HG02840 (cell line): Measurements from ENCODE around the gene FOXA1.

Experiments
- ATAC-seq: cut with Tn5 transposase; IDR thresholded peaks from one replicate; pipeline ENCODE4 v1.9.1; 2021; ENCODE audit warnings: mild to moderate bottlenecking, moderate library complexity, moderate number of reproducible peaks; ENCODE audit not compliant: unreplicated experiment, low FRiP score

FOXA1 gene

DNA sequence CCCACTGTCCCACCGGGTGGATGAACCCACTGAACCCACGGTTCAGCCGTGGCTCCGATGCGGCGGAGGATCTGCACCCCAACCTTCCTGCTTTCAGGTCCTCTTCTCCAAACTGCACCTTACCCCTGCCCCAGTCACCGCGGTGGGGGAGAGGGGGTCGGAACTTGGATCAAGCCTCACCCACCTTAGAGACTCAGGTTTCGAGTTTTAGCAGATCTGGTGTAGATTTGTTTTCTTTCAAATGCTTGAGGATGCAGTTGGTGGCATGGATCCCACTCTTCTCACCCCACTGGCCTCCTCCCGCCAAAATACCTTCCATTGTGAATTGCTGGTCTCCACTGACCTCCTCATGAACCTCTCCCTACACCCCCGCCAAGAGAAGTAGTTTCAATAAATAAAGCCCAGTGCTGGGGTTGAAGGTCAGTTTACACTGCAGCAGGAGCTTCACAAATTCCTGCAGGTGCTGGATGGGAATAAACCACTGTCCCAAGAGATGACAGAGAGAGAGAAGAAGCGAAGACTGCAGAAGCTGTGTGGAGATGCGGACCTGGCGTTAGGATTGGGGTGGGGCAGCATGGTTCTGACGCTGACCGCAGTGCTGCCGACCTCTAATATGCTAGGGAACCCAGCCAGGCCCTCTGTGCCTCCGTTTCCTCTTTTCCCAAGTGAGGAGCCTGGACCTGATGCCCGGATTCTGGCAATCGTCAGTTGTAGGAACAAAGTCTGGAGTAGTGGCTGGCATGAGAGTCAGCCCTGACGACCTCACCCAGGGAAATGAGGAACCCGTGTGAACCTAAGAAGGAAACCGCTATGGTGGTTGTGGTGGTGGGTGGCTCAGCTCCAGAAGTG lies 7.8 kb upstream of the FOXA1 start:
- no peak for ATAC-seq

DNA sequence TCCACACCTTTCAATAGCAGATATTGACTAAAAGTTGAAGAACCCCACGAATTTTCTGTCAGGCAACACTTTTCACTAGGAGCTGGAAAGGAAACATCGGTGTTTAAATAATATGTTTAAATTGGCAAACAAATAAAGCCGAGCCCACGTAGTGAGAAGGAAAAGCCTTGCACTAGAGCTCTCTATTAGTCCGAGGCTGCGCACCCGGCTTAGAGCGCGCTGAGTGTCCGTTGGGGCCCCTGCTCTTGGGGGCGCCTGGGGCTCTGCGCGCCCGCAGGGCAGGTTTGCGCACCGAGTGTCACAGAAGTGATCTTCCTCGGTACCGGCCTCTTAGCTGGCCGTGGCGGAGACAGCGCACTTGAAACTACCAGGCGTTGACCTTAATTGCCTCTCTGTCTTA lies 6.8 kb upstream of the FOXA1 start:
- no peak for ATAC-seq

DNA sequence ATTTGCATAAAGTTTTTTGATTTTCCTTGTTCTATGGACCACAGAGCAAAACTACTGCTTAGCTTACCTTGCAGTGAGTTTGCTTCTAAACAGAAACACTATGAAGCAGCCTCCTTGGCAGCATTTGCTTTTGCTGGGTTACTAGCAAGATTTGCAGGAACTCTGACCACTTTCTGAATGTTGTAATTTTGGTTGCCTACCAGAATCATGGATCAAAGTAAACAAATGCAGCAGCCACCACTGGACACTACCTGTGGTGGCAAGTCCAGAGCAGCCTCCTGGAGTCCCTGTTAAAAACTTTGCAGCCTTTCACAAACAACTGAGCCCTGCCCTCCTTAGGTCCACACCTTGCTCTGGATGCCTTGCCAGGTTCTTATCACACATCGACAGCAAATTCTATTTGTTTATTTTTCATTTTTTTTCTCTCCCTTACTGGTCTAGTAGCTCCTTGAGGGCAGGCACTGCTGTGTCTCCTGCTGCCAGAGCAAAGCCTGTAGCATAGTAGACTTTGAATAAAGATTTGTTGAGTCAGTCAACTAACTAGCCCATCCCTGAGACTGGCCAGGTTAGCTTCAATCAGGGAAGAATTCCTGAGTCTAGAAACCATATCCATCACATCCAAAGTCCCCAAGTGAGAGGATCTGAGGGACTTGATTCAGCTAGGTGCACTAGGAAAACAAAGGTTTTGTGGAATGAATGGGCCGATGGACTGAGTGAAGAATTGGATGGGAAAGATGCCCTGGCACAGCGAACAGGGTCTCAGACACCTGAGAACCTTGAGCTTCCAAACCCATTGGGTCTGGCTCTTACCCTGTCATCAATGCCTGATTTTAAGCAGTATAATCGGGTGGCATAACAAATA lies 6.1 kb upstream of the FOXA1 start:
- no peak for ATAC-seq

DNA sequence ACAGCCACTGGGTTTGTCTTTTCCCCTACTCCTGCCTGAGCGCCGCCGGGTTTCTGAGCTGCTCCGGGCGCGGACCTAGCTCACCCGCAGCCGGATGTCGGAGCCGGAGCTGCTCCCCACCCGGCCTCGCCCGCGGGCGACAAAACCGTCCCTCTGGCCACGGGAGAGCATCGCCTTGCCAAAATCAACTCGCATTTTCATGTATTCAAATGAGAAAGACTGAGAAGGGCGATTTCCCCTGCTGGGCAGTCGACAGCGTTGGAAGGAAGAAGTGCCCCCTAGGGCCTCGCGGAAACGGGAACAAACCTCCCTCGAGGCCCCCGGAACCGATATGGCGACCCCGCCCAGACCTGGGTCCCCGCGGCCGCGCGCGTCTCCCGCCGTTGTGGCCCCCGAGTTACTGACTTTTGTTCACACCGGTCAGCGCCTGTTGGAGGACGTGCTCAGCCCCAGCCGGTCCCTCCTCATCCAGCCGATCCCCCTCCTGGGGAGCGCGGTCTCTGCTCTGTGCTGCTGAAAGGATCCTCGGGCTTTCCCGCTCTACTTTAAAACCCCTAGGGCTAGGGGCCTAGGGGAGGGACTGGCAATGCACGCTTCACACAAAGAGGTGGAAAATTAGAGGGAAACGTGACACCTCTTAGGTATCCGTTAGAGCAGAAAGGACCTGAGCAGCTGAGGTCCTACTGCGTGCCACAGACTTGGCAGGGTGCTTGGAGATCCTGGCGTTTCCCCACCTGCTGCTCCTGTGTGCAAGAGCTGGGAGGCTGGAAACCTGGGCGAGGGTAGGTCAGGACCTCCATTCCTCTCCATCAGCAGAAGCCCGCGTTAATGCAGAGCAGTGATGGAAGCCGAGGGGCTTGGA lies 4.7 kb upstream of the FOXA1 start:
- no peak for ATAC-seq

DNA sequence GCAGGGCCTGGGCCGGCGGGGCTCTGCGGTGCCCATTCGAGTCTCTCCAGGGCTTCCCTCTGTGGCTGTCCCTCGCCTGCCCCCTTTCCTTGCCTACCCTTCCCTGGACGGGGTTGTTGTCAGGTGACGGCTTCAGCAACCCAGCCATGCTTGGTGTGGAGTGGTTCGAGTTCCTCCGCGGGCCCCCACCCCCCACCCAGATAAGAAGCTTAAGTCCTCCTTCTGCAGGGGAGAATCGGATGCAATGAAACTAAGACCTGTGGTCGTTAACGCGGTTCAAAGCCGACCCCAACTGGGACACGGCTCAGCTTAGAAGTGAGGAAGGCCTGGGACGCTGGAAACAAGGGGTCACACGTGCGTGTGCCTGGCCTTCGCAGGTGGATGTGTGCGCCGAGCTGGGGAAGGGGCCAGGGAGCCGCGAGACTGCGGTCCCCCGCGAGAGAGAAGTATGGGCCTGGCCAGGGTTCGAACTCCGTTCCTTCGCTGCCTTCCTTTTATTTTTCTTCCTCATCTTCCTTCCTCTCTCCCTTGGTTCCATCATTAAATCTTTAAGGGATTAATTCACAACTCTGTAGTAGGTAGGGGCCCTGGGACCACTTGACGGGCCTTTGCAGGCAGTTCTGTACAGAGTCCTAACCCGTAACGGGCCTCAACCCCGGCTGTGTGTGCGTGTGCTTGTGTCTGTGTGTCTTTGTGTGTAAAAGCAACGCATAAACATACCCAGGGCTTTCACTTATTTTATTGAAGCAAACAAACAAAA lies 3.9 kb upstream of the FOXA1 start:
- no peak for ATAC-seq

DNA sequence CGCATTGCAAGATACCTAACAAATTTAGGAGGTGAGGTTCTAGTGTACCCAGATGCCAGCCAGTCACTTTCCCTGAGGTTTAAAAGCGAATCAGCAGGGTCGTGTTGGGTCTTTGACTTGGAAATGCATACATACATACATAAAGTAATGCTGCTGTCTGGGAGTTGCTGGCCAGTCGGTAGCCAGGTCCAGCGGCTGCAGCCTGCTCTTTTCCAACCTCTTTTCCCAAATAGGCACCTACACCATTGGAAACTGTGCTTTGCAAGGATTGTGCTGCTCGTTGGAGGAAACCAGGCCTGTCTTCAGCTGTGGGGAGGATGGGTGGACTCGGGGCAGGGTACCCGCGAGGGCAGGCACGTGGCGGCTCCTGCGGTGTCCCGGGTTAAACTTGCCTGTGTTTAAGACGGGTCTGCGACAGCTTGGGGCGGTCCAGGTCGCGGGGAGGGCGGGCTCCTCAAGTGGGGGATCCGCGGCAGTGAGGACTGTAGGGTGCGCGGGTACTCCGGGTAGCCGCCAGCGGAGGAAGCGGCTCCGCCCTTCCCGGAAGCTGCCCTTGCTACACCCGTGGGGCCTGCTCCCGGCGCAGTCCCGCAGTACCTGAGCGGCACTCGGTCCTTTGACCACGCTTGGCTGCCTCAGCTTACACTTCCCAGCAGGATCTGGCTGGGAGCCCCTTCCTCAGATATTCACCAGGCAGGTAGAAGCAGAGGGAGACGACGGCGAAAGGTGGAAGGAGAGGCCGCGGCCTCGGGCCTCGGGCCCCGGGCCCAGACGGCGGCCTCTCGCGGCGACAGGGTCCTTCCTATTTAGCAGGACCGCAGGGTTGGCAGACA lies 3.1 kb upstream of the FOXA1 start:
- no peak for ATAC-seq

DNA sequence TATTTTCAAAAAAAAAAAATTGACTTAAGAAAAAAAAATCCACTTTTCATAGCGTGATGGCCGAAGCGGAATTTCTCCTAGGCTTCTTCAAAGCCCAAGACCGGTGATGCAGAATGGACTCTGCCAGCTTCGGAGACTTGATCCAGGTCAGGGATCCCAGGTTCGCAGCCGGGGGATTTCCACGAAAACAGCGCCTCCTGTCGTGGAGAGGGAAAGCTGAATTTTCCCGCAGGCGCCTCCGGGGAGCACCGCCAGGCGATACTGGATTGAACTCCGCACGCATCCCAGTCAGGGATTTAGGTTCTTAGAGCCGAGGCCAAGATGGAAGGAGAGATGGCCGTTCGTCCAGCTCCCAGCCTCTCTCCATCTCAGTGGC lies 2.5 kb upstream of the FOXA1 start:
- ATAC-seq, result no peak

DNA sequence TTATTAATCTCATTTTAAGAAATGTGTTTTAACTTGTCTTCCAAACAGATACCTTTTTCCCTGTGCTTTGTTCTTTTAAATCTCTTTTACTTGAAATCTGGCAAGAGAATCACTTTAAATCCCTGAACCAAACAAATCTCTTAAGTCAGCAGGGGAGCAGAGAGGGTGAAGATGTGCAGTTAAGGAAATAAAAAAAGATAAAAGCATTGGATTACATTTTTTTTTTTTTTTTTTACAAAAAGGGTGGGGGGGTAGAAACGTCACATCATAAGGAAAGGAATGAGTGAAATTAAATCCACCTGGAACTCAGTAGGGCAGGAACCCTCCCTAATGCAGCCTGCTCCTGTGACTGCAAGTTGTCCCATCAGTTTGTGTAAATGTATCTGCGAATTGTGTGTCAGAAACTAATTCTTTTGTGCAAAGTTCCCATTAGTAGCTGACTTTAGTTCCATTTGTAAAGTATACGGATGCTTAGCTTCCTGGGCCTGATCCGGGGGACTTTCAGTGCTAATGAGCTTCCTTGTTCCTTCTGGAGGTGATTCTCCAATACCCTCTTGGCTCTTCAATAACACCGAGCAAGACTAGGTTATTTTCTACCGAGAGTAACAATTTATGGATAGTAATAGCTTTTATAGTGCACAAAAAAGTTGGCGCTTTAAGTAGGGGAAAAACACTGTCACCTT lies 1.9 kb upstream of the FOXA1 start:
- ATAC-seq, result no peak

DNA sequence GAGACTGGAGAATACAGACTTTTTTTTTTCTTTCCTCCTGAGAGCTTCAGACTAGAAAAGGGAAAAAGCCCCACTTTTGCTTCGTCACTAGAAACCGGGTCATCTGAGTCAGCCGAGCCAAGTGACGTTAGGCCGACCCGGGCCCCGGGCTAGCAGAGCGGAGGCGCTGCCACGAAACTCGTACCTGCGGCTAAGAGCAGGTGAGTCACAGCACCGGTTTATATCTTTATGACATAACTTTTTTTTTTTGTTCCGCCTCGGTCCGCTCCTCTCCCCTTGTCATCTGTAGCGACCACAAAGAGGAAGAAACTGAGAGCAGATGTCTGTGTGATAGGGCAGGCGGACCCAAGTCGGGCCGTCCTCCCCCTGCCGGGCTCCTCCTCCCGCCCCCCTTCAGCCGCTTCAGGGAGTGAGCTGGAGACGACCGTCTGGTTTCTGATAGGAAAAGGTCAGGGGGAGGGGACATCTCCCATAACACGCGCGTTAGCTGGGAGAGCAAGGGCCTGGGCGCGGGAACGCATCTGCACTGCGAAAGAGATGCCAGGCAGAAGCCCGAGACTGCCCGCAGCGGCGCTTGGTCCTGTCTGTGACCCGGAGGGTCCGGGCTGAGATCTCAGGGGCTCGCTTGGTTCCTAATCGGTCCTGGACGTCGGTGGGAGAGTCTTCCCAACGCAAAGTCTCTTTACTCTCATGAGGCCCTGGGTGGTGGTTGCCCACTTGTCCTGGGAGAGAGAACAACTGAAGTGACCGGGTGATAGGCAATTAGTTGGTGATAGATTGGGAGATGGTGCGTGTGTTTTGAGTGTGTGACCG lies 966 bp upstream of the FOXA1 start:
- peak; percentile 56 for ATAC-seq

DNA sequence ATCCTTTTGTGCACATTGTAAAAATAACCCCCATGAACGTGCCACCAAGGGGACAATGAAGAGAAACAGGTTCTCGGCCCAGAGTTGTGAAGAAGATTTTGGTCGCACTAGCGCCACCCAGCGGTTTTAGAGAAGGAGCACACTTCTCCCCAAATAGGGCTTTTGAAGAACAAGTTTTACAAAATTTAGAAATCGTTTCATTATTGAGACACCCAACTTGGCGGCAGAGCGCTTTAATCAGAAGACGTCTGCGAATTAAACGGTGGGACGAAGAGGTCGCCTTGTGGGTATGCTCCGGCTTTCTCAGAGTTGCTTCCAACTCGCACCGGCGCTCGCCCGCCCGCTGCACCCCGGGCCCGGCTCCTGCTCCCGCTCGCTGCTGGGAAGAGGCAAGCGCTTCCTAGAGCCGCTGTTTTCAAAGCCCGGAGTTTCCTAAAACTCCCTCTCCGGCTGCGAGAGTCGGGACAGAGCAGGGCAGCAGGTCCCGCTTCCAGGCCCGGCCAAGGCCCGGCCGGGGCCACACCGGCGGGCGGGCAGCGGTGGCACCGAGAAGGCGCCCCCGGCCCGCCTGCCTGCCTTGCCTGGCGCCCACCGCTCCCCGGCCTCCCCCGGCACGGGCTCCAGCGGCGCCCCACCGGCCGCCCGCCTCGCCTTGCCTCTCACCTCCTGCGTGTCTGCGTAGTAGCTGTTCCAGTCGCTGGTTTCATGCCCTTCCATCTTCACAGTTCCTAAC lies 645 bp downstream of the FOXA1 start:
- ATAC-seq, result no peak

DNA sequence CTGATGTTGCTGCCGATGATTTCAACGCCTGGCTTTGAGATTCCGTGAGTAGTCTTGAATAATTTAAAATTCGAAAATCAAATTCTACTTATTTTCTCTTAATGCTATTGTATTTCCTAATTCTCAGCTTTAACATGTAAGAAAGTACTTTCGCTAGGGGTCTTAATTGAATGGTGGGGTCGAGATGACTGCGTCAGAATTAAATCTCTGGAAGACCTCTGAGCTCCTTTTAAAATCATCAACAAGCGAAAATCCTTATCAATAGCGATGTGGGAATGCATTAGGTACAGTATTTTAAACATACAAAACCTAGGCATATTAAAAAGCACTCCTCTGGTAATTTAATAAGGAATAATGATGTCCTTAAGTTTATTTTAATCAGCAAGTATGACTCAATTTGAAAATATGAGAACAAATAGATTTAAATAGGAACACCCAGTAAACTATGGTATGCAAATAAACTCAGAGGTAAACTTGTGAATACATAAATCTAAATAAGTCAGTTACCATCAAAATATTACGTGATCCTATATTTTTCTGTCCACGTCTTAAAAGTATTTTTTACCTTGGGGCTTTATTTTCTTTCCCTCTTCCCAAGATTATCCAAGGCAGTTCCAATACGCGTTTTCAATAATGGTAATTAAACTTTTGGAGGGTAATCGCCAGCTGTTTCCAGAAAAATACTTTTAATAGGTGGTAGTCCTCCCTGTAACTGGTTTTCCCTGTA lies 1.4 kb downstream of the FOXA1 start:
- ATAC-seq, result no peak

DNA sequence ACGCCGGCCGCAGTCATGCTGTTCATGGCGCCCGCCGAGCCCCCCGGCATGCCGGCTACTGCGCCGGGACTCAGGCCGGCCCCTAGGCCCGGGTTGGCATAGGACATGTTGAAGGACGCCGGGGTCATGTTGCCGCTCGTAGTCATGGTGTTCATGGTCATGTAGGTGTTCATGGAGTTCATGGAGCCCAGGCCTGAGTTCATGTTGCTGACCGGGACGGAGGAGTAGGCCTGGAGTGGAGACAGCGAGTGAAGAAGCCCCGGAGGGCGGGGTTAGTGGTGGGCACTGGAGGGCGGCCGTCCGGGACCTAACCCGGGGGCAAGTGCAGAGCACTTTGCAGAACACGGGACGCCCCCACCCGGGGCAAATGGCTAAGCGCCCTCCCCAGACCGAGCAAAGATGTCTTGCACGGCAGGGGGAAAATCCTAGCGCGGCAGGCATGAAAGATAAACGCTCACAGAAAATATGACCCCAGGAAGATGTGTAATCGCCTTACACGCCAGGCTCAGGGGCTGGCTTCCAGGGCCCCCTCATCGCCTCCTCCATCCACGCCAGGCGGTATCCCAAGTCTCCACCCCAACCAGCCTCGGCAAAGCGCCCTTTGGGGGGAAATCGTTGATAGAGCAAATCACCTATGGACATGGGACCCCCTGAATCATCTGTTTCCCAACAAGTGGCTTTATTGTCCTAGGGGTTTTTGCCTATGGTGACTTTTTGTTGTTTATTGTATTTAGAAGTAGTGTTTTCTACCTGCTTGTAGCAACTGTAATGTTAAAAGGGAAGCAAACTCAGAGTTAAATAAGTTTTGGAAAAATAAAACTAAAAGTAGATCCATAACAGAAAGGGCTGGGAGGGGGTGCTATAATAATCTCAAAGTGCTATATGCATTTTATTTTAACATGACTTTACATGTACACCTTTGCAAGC lies 2.3 kb downstream of the FOXA1 start:
- ATAC-seq, result no peak

DNA sequence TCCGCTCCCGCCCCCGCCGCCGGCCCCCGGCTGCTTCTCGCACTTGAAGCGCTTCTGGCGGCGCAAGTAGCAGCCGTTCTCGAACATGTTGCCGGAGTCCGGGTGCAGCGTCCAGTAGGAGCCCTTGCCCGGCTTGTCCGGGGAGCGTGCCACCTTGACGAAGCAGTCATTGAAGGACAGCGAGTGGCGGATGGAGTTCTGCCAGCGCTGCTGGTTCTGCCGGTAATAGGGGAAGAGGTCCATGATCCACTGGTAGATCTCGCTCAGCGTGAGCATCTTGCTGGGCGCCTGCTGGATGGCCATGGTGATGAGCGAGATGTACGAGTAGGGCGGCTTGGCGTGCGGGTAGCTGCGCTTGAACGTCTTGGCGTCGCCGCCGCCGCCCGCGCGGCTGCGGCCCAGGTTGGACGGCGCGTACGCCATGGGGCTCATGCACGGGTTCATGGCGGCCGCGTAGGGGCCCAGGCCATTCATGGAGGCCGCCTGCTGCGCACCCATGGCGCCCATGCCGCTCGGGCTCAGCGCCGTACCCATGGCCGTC lies 3.0 kb downstream of the FOXA1 start:
- ATAC-seq, result no peak

DNA sequence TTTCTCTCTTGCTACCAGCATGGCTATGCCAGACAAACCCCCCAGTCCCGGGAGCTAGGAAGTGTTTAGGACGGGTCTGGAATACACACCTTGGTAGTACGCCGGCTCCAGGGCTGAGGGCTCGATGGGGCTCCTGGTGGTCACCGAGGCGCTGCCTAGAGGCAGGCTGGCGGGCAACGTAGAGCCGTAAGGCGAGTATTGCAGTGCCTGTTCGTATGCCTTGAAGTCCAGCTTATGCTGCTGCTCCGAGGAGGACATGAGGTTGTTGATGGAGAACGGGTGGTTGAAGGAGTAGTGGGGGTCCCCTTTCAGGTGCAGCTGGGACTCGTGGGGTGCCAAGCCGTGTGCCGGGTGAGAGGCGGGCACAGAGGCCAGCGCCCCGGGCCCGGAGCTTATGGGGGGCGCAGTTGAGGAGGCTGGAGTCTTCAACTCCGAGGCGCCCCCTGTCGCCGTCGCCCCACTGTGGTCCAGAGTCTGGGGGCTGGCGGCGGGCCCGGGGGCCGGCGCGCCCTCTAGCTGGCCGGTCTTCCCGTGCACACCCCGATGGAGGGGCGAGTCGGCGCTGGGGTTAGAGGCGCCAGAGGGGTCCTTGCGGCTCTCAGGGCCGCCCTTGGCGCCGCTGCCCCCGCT lies 3.6 kb downstream of the FOXA1 start:
- no peak for ATAC-seq
